DOHH2 (cell line): ENCODE measurements around the gene AFF2.
"Not testable (repeated sequence)": the region's sequence is repeated elsewhere in the genome, so short reads cannot be mapped to it uniquely, and the experiment has no call there.

Experiments used
- H3F3A ChIP-seq: fragments of 200-600 bp; sonication (generic), shearing (Covaris generic); 2 replicates; pipeline ENCODE4 v1.6.0; 2016; ENCODE audit warnings: antibody characterized with exemption, mild to moderate bottlenecking; ENCODE audit not compliant: control insufficient read depth, insufficient read depth
- H3K27ac ChIP-seq: fragments of 200-600 bp; sonication (generic); 2 replicates; pipeline ENCODE4 v1.5.1; 2014; ENCODE audit warnings: low read depth, mild to moderate bottlenecking, low read length, moderate library complexity
- H3K27me3 ChIP-seq: fragments of 200-600 bp; sonication (generic); 2 replicates; pipeline ENCODE4 v1.6.1; 2014; ENCODE audit warnings: mild to moderate bottlenecking, low read length, mixed read lengths; ENCODE audit not compliant: control insufficient read depth
- H3K36me3 ChIP-seq: fragments of 200-600 bp; sonication (generic); 2 replicates; pipeline ENCODE4 v1.6.1; 2014; ENCODE audit warnings: mild to moderate bottlenecking, low read length, moderate library complexity, mixed read lengths; ENCODE audit not compliant: control insufficient read depth
- H3K4me1 ChIP-seq: fragments of 200-600 bp; sonication (generic); 2 replicates; pipeline ENCODE4 v1.6.1; 2014; ENCODE audit warnings: mild to moderate bottlenecking, low read length, mixed read lengths; ENCODE audit not compliant: control insufficient read depth
- H3K4me2 ChIP-seq: fragments of 200-600 bp; sonication (generic); 2 replicates; pipeline ENCODE4 v1.6.0; 2014; ENCODE audit warnings: mild to moderate bottlenecking, low read length, moderate library complexity
- H3K4me3 ChIP-seq: fragments of 200-600 bp; sonication (generic); 2 replicates; pipeline ENCODE4 v1.5.1; 2014; ENCODE audit warnings: mild to moderate bottlenecking, low read length, mixed read lengths
- H3K79me2 ChIP-seq: fragments of 200-600 bp; sonication (generic); 2 replicates; pipeline ENCODE4 v1.6.1; 2014; ENCODE audit warnings: mild to moderate bottlenecking, low read length, mixed read lengths; ENCODE audit not compliant: control insufficient read depth
- H3K9me2 ChIP-seq: fragments of 200-600 bp; sonication (generic); replicated peaks from 2 replicates; pipeline ENCODE4 v1.6.1; 2014; ENCODE audit warnings: mild to moderate bottlenecking, low read length, mixed read lengths; ENCODE audit not compliant: control insufficient read depth
- H3K9me3 ChIP-seq: fragments of 200-600 bp; sonication (generic); 2 replicates; pipeline ENCODE4 v1.6.1; 2014; ENCODE audit warnings: antibody characterized with exemption, low read length, mixed read lengths; ENCODE audit not compliant: control insufficient read depth, insufficient read depth
- H4K20me1 ChIP-seq: fragments of 200-600 bp; sonication (generic); 2 replicates; pipeline ENCODE4 v1.6.0; 2014; ENCODE audit warnings: low read depth, mild to moderate bottlenecking, antibody characterized with exemption, low read length, moderate library complexity; ENCODE audit not compliant: control insufficient read depth, insufficient read depth
- EZH2phosphoT487 ChIP-seq: fragments of 200-600 bp; sonication (generic); IDR thresholded peaks from 2 replicates; pipeline ENCODE4 v1.6.1; 2017; ENCODE audit warnings: borderline replicate concordance, mild to moderate bottlenecking, antibody characterized with exemption, low read length, moderate library complexity, mixed read lengths
- TF ChIP-seq, protein P1 (sequence below): fragments of 200-600 bp; sonication (generic); IDR thresholded peaks from one replicate; pipeline ENCODE4 v1.5.1; 2014; ENCODE audit warnings: antibody characterized with exemption, mild to moderate bottlenecking, low read depth, low read length; ENCODE audit not compliant: poor library complexity, severe bottlenecking

The AFF2 gene

GRCh38 chrX:148664171-148664570 is 163.8 kb downstream of the AFF2 start:
- H3K4me1 ChIP-seq: peaks cover 4% of the 10 kb centered on the region
- H3K9me3 ChIP-seq: peaks cover 26% of the 10 kb centered on the region; the same call in 1 of the 2 replicates
- H3K27me3 ChIP-seq: no peaks in the 10 kb centered on the region
- H3K4me2 ChIP-seq: no peak overlapping the region
- no peak overlapping the region for H3K27ac ChIP-seq
- H4K20me1 ChIP-seq: no peaks in the 10 kb centered on the region
- H3K36me3 ChIP-seq: peaks cover 92% of the 10 kb centered on the region
- H3F3A ChIP-seq: no peaks in the 10 kb centered on the region; the same call in 1 of the 2 replicates
- no peak overlapping the region for H3K4me3 ChIP-seq
- peaks cover 78% of the 10 kb centered on the region for H3K79me2 ChIP-seq
- TF ChIP-seq, protein P1, sequence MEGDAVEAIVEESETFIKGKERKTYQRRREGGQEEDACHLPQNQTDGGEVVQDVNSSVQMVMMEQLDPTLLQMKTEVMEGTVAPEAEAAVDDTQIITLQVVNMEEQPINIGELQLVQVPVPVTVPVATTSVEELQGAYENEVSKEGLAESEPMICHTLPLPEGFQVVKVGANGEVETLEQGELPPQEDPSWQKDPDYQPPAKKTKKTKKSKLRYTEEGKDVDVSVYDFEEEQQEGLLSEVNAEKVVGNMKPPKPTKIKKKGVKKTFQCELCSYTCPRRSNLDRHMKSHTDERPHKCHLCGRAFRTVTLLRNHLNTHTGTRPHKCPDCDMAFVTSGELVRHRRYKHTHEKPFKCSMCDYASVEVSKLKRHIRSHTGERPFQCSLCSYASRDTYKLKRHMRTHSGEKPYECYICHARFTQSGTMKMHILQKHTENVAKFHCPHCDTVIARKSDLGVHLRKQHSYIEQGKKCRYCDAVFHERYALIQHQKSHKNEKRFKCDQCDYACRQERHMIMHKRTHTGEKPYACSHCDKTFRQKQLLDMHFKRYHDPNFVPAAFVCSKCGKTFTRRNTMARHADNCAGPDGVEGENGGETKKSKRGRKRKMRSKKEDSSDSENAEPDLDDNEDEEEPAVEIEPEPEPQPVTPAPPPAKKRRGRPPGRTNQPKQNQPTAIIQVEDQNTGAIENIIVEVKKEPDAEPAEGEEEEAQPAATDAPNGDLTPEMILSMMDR: no peak
- TF ChIP-seq EZH2phosphoT487: no peak
- no peaks in the 10 kb centered on the region for H3K9me2 ChIP-seq

DNA sequence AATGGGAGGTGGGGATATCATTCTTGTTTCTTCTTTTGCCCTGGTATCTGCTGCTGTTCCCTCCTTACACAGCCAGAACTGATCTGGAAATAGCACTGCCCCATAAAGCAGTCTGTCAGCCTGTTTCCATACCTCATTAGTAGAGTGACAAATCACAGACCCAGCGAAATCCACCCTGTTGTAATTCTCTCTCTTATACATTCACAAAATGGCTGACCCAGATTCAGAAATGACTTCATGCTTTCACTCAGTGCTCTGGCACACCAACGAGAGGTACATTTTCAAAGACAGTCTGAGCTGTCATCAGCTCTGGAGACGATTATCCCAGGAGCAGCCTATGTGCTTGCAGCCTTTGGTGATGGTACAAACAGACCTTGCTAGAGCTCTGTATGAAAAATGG is 164.6 kb downstream of the AFF2 start:
- Histone ChIP-seq H3K36me3 (peaks cover 84% of the 10 kb centered on the region), H3K4me3 (no peak overlapping the region), H3K9me2 (no peaks in the 10 kb centered on the region), H3K27me3 (no peaks in the 10 kb centered on the region), H3K4me1 (peaks cover 8% of the 10 kb centered on the region), H3F3A (peaks cover 6% of the 10 kb centered on the region), H3K9me3 (peaks cover 28% of the 10 kb centered on the region; the same call in 1 of the 2 replicates), H3K27ac (no peak overlapping the region), H3K4me2 (no peak overlapping the region), H3K79me2 (peaks cover 70% of the 10 kb centered on the region), H4K20me1 (no peaks in the 10 kb centered on the region)
- TF ChIP-seq EZH2phosphoT487: no peak
- TF ChIP-seq, protein P1: no peak

- H3K27me3 ChIP-seq, H4K20me1 ChIP-seq, H3F3A ChIP-seq, H3K4me2 ChIP-seq, H3K4me3 ChIP-seq, H3K9me2 ChIP-seq: not testable (repeated sequence)
- Histone ChIP-seq H3K79me2 (peaks cover 69% of the 10 kb centered on the region), H3K27ac (peak overlapping the region; percentile 80; the same call in 1 of the 2 replicates), H3K4me1 (peaks cover 50% of the 10 kb centered on the region), H3K36me3 (peaks cover 78% of the 10 kb centered on the region), H3K9me3 (peaks cover 25% of the 10 kb centered on the region; the same call in 1 of the 2 replicates)
These were observed 168.8 kb downstream of the AFF2 start for GRCh38 chrX:148669175-148669574.

DNA sequence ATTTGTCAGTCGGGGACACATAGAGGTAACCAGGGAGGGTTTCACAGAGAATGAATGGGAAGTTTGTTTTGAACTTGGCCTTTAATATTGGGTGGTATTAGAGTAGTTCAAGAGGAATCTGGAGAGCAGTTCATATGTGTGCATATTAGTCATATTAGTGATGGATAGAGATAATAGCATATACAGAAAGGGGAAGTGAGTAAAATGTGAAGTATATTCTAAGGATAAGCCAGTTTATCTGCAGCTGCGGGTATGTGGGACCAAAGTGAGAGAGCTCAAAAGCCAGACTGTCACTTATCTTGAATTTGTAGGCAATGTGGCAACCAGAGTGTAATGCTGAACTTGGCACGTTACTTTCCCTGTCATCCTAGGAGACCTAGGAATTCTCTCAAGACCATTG is 169.9 kb downstream of the AFF2 start:
- peaks cover 69% of the 10 kb centered on the region for H3K79me2 ChIP-seq
- peak overlapping the region; percentile 44 for H3K4me3 ChIP-seq
- H4K20me1 ChIP-seq: no peaks in the 10 kb centered on the region
- H3K27ac ChIP-seq: peak overlapping the region; percentile 80
- H3K4me1 ChIP-seq: peaks cover 61% of the 10 kb centered on the region
- no peaks in the 10 kb centered on the region for H3K9me2 ChIP-seq
- H3K4me2 ChIP-seq: peak overlapping the region; percentile 62
- H3F3A ChIP-seq: peaks cover 8% of the 10 kb centered on the region
- H3K36me3 ChIP-seq: peaks cover 76% of the 10 kb centered on the region
- H3K27me3 ChIP-seq: no peaks in the 10 kb centered on the region
- no peak for TF ChIP-seq EZH2phosphoT487
- TF ChIP-seq, protein P1: no peak
- peaks cover 23% of the 10 kb centered on the region; the same call in 1 of the 2 replicates for H3K9me3 ChIP-seq
